HK-2 (cell line): ENCODE data around the gene VAMP3.
"Not testable (repeated sequence)": the region's sequence is repeated elsewhere in the genome, so short reads cannot be mapped to it uniquely, and the experiment has no call there.

ENCODE experiments used
- DNase-seq: peaks from one replicate; pipeline ENCODE4 v3.0.0-alpha.2; 2018; ENCODE audit not compliant: unreplicated experiment

Gene VAMP3

DNA sequence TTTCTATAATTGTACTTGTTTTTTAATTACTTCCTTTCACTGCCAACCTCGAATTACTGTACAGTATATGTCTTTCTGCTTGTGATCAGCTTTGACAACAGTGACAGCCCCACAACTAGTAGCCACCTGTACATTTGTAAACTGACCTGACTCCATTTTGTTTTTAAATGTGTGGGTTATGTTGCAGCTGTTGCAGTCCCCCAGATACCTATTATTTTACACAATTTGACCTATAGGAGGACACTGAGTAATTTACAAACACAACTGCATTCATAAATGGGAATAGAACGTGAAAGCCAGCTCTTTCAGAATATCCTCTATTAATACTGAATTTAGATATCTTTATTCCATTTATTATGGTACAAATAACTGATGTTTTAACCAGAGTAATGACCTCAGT lies 2.5 kb upstream of the VAMP3 start:
- no peak for DNase-seq

- DNase-seq, result no peak
These were observed 1.3 kb upstream of the VAMP3 start for GRCh38 chr1:7769673-7770412.

DNA sequence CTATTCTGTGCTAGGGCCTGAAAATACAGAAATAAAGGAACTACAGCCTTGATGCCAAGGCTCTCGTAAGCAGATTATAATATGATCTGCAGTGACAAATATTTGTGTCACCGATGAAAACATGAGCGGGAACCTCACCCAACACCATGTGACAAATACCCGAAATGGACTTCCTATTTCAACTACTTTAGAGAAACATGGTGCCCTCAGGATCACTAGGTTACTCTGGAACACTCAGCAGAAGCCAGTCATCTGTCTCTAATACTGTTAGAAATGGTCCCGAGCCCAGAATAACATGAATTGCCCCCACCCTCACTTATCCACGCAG lies 463 bp upstream of the VAMP3 start:
- DNase-seq, result no peak

DNA sequence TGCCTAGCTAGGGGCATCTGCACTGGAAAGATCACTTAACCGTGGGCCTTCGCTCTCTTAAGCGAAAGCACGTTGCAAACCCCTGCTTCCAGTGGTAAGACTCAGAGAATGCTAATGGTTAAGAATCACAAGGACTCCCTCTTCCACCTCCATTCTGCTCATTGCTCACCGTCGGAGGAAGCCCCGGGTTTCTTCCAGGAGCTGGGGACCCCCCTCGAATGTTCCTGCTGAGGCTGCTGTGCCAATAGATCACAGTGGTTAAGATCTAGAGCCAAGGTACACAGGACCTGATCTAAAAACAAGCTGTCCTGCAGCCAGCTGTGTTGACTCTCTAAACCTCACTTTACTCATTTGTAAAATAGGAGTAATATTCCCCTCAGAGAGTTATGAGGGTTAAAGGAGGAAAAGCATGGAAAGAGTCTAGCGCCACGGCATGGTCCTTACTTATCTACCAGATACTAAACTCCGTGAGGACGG lies 765 bp downstream of the VAMP3 start:
- DNase-seq, result no peak

GRCh38 chr1:7777591-7777990 lies 6.5 kb downstream of the VAMP3 start:
- DNase-seq, result no peak

DNA sequence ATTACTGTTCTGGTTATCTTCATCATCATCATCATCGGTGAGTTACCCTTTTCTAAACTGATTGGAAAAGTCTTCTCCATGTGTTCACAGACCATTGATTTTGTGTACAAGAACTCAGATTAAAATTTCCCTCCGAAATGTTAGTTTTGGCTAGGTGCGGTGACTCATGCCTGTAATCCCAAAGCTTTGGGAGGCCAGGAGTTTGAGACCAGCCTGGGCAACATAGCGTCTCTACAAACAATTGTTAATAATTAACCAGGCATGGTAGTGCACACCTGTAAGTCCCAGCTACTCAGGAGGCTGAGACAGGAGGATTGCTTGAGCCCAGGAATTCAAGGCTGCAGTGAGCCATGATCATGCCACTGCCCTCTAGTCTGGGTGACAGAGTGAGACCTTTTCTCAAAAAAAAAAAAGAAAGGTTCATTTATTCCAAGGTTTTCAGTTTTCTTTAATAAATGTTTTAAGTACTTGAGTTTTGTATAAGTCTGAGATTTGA lies 7.1 kb downstream of the VAMP3 start:
- no peak for DNase-seq

GRCh38 chr1:7780976-7781375 lies 9.9 kb downstream of the VAMP3 start:
- DNase-seq, result no peak

GRCh38 chr1:7781501-7781900 lies 10.4 kb downstream of the VAMP3 start:
- DNase-seq, result no peak

- DNase-seq, result no peak
These were observed 10.9 kb downstream of the VAMP3 start for GRCh38 chr1:7781923-7782495.

DNA sequence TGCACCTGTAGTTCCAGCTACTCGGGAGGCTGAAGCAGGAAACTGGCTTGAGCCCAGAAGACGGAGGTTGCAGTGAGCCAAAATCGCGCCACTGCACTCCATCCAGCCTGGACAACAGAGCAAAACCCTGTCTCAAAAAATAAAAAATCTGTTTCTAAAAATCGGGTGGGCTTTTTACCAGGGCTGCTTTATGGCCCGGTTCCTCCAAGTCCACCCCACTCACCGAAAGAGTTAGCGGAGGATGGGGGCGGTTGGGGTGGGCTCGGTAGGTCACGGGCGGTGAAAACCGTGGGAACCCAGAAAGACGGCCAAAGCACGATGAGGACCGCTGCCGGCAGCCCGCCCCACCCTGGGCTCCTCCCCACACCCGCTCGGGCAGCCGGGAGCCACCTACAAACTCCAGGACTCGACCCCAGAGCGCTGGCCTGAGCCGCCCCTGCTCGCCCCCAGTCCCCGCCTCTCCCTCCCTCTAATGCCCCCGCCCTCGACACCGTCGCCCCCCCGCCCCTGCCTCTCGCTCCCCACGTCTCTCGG lies 12.1 kb downstream of the VAMP3 start:
- peak; percentile 70 for DNase-seq

- peak; percentile 99 for DNase-seq
These were observed 12.9 kb downstream of the VAMP3 start, which contains the start of gene PER3 for GRCh38 chr1:7783826-7784491. Gene PER3, plus strand, starts transcription at chr1:7784291. Its CDS starts 587 bp downstream, at chr1:7784878.

- DNase-seq, result no peak
These were observed 13.5 kb downstream of the VAMP3 start for GRCh38 chr1:7784492-7785071.

DNA sequence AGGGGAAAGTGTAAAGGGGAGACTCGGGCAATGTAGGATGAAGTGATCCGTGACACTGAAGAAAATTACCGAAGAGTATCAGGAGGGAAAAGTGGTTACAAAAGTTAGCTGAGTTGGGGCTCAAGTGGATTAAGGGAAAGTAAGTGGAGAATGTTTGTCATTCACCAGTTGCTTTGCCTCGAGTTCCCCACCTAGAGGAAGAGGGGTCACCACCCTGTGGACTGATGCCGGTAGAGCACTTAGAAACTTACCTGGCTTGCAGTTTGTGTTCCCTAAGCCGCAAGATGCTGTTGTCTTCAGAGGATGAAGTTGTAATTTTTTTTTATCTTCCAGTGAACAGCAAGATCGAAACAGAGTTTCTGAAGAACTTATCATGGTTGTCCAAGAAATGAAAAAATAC lies 14.0 kb downstream of the VAMP3 start:
- DNase-seq, result no peak

- no peak for DNase-seq
These were observed 15.7 kb downstream of the VAMP3 start for GRCh38 chr1:7786795-7787194.

GRCh38 chr1:7789828-7790227 lies 18.7 kb downstream of the VAMP3 start:
- DNase-seq, result no peak

DNA sequence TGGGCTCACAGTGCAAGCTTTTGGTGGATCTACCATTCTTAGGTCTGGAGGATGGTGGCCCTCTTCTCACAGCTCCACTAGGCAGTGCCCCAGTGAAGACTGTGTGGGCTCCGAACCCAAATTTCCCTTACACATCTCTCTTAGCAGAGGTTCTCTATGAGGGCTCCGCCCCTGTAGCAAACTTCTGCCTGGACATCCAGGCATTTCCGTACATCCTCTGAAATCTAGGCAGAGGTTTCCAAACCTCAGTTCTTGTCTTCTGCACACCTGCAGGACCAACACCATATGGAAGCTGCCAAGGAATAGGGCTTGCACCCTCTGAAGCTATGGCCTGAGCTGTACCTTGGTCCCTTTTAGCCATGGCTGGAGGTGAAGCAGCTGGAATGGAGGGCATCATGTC lies 19.9 kb downstream of the VAMP3 start:
- not testable (repeated sequence) for DNase-seq

DNA sequence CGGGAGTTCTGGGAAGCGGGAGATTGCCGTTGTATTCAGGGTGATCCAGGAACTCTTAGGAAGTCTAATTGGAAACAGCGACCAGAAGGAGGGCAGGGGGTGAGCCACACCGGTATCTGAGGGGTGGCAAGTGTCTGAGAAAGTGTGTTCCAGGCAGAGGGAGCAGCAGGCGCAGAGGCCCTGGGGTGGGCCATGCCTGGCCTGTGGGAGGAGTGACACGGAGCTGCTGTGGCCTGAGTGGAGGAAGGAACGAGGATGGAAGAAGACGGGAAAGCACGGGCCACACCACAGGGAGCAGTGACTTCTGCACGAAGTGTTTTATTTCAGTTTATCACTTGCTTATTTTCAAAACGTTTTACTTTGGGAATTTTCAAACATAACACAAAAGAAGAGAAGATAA lies 24.3 kb downstream of the VAMP3 start:
- no peak for DNase-seq

DNA sequence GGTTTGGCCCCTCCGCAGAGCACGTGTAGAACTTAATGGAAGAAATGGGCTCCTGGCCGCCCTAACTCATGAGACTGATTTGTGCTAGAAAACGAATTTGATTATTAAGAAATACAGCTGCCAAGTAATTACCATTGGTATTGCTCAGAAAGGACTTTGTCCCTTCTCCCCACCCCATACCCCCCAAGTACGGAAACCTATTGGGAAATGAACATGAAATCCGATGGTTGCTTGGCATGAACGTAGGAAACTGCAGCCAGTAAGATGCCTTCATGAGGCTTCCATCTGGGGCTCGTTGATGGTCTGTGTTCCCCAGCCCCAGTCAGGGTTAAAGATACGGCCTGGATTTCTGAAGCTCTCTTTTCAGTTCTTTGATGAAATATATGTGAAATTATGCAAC lies 34.4 kb downstream of the VAMP3 start:
- DNase-seq, result no peak

DNA sequence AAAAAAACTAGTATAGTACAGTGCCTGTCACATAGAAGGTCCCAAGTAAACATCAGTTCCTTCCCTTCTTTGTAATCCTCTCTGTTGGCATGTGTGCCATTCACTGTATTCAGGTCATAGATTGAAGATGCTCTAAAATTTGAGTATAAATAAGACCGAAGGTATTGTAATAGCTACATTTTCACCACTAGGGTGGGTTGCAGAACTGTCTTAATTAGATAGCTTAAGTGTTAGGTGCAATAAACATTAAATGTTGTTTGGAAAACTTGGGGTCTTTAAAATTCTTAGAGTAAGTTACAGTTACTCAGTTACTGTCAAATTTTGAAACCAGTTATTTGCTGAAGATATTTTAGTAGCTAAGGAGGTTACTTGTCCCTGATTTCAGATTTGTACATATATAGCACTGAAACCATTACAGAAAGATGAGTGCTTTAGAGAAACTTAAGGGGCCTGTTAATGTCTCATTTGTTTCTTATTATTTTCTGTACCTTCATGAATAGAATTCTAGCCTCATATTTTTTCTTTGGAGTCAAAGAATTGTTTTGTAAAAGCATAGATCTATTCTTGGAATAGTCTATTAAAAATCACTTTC lies 37.3 kb downstream of the VAMP3 start:
- DNase-seq, result no peak

GRCh38 chr1:7809742-7810141 lies 38.6 kb downstream of the VAMP3 start:
- no peak for DNase-seq

DNA sequence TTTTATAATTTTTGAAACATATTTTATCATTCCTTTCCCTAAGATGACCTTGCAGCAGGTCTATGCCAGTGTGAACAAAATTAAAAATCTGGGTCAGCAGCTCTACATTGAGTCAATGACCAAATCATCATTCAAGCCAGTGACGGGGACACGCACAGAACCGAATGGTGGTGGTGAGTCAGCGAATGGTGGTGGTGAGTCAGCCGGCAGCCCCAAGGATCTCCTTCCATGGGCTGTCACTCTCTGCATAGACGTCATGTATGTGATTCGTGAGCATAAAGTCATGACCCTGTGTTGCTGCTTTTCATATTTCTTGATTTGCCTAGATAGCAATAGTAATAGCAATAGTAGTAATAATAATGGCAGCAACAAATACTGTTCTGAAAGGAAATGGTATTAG lies 39.3 kb downstream of the VAMP3 start:
- peak; percentile 37 for DNase-seq

DNA sequence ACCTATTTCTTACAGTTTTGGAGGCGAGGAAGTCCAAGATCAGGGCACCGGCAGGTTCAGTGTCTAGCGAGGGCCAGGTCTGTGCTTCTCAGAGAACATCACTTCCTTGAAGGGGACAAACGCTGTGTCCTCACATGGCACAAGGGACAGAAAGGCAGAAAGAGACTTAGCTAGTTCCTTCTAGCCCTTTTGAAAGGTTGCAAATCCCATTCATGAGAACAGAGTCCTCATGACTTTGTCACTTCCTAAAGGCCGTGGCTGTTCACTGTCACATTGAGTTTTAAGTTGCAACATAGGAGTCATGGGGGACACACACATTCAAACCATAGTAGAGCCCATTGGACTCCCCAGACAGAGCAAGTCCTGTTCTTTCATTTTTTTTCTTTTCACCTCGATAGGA lies 40.4 kb downstream of the VAMP3 start:
- DNase-seq, result no peak
